Hypothalamus (tissue), 51 donors: ENCODE results near the gene KANK2.
"Not testable (repeated sequence)": the region's sequence is repeated elsewhere in the genome, so short reads cannot be mapped to it uniquely, and the experiment has no call there.

Experiments used
- DNase-seq, 51 donors: peaks; one replicate each; lab custom pipeline; 2025; lab: John Stamatoyannopoulos, UW

KANK2 gene

GRCh38 chr19:11145536-11145924, 51.8 kb downstream of the KANK2 start:
- no peak for DNase-seq

GRCh38 chr19:11142528-11143171, 54.7 kb downstream of the KANK2 start:
- peak in 42 of 51 donors; percentile 4 to 78 (median 41) for DNase-seq

- no peak for DNase-seq
These were observed 55.3 kb downstream of the KANK2 start for GRCh38 chr19:11141937-11142527.

GRCh38 chr19:11140896-11141295, 56.4 kb downstream of the KANK2 start:
- no peak for DNase-seq

GRCh38 chr19:11140023-11140538, 57.3 kb downstream of the KANK2 start:
- not testable (repeated sequence) for DNase-seq

- peak in 33 of 51 donors; percentile 1 to 62 (median 24) for DNase-seq
These were observed 58.6 kb downstream of the KANK2 start for GRCh38 chr19:11138601-11139300.

GRCh38 chr19:11137542-11138384, 59.6 kb downstream of the KANK2 start:
- peak; percentile 10 to 82 (median 58) for DNase-seq

- no peak for DNase-seq
These were observed 60.8 kb downstream of the KANK2 start for GRCh38 chr19:11136400-11137101.

- DNase-seq, result no peak
These were observed 65.9 kb downstream of the KANK2 start for GRCh38 chr19:11131471-11131870.

- peak in 44 of 51 donors; percentile 1 to 75 (median 32) for DNase-seq
These were observed 66.4 kb downstream of the KANK2 start for GRCh38 chr19:11130824-11131455.

- DNase-seq, result no peak
These were observed 69.4 kb downstream of the KANK2 start for GRCh38 chr19:11127905-11128304.

- peak in 43 of 51 donors; percentile 1 to 82 (median 40) for DNase-seq
These were observed 71.2 kb downstream of the KANK2 start for GRCh38 chr19:11125994-11126685.

GRCh38 chr19:11124157-11124556, 73.2 kb downstream of the KANK2 start:
- not testable (repeated sequence) for DNase-seq

GRCh38 chr19:11123114-11123513, 74.2 kb downstream of the KANK2 start:
- DNase-seq, result no peak

- not testable (repeated sequence) for DNase-seq
These were observed 75.4 kb downstream of the KANK2 start for GRCh38 chr19:11121963-11122362.

- DNase-seq, result no peak
These were observed 80.8 kb downstream of the KANK2 start for GRCh38 chr19:11116507-11116906.

- DNase-seq, result no peak
These were observed 81.4 kb downstream of the KANK2 start for GRCh38 chr19:11115895-11116446.

GRCh38 chr19:11115042-11115441, 82.3 kb downstream of the KANK2 start:
- DNase-seq, result no peak
